ENCODE measurements around the gene RTKN2.

RTKN2 gene

GRCh38 chr10:62185919-62186692 lies 82.5 kb downstream of the RTKN2 start:
- TF ChIP-seq CTCF (conservative IDR thresholded peaks at IDR 0.05; ENCODE audit: low read length): no peak
- DNase-seq (ENCODE audit: low read depth): no peak
- H3K4me3 ChIP-seq (ENCODE audit: low read length): no peak overlapping the region

GRCh38 chr10:62183857-62184795 lies 84.5 kb downstream of the RTKN2 start:
- H3K4me3 ChIP-seq (ENCODE audit: low read length): no peak overlapping the region
- TF ChIP-seq CTCF (conservative IDR thresholded peaks at IDR 0.05; ENCODE audit: low read length): no peak
- DNase-seq (ENCODE audit: low read depth): no peak

- no peak for TF ChIP-seq CTCF (conservative IDR thresholded peaks at IDR 0.05; ENCODE audit: low read length)
- DNase-seq (ENCODE audit: low read depth): no peak
- H3K4me3 ChIP-seq (ENCODE audit: low read length): no peak overlapping the region
Observed at GRCh38 chr10:62183442-62183841, 85.2 kb downstream of the RTKN2 start.

GRCh38 chr10:62182595-62182994 lies 86.0 kb downstream of the RTKN2 start:
- no peak overlapping the region for H3K4me3 ChIP-seq (ENCODE audit: low read length)
- DNase-seq (ENCODE audit: low read depth): no peak
- TF ChIP-seq CTCF (conservative IDR thresholded peaks at IDR 0.05; ENCODE audit: low read length): no peak

GRCh38 chr10:62182171-62182570 lies 86.5 kb downstream of the RTKN2 start:
- TF ChIP-seq CTCF (conservative IDR thresholded peaks at IDR 0.05; ENCODE audit: low read length): no peak
- no peak for DNase-seq (ENCODE audit: low read depth)
- H3K4me3 ChIP-seq (ENCODE audit: low read length): no peak overlapping the region

- no peak for TF ChIP-seq CTCF (conservative IDR thresholded peaks at IDR 0.05; ENCODE audit: low read length)
- no peak for DNase-seq (ENCODE audit: low read depth)
- H3K4me3 ChIP-seq (ENCODE audit: low read length): no peak overlapping the region
Observed at GRCh38 chr10:62180677-62181076, 88.0 kb downstream of the RTKN2 start.
